Measurements from ENCODE around the gene NOTCH1. TPM values are rescaled to one million over a fixed set of nuclear protein-coding genes. Genes with fewer than 3 reads are reported as not detected.

Gene NOTCH1
- total RNA-seq, 1 experiment from 2014 or later, result 37.2 TPM

- CTCF ChIA-PET, result no interaction called here
Observed at GRCh38 chr9:136539427-136540421, 6.1 kb downstream of the NOTCH1 start.

GRCh38 chr9:136538599-136539426 lies 7.0 kb downstream of the NOTCH1 start:
- ChIA-PET CTCF (no interaction called here), POLR2A (ENCODE audit: low non-redundant PET) (no interaction called here)
- peaks cover 18% of the 10 kb centered on the region for H3K4me1 ChIP-seq (ENCODE audit: insufficient read depth, low read length, poor library complexity, severe bottlenecking)
- TF ChIP-seq EZH2 (IDR thresholded peaks at IDR 0.05; ENCODE audit: borderline replicate concordance, low read depth, low read length, poor library complexity, severe bottlenecking), result no peak
- TF ChIP-seq CTCF (conservative IDR thresholded peaks at IDR 0.05; ENCODE audit: low read depth, low read length), result no peak
- intact Hi-C loops (cut with micrococcal nuclease; ENCODE audit: unreplicated experiment), result no loop called here
- no peak overlapping the region for H3K27ac ChIP-seq (ENCODE audit: low read depth, low read length, poor library complexity, severe bottlenecking)
- BruUV-seq (replicated peaks), result no TSS peak
- no peak overlapping the region for H3K4me3 ChIP-seq (ENCODE audit: low read depth, low read length, poor library complexity, severe bottlenecking)
- no peaks in the 10 kb centered on the region for H3K9me3 ChIP-seq (ENCODE audit: low read depth, low read length, poor library complexity, severe bottlenecking)
- DNase-seq (ENCODE audit: low spot score), result no peak
- no peaks in the 10 kb centered on the region for H3K27me3 ChIP-seq (replicated peaks; ENCODE audit: insufficient read depth, low read depth, low read length, poor library complexity)
- peaks cover 5% of the 10 kb centered on the region for H3K36me3 ChIP-seq (ENCODE audit: insufficient read depth, low read length, poor library complexity, severe bottlenecking)

More at GRCh38 chr9:136539427-136540421, 6.1 kb downstream of the NOTCH1 start:
- Histone ChIP-seq H3K4me1 (ENCODE audit: insufficient read depth, low read length, poor library complexity, severe bottlenecking) (peaks cover 24% of the 10 kb centered on the region), H3K27me3 (replicated peaks; ENCODE audit: insufficient read depth, low read depth, low read length, poor library complexity) (no peaks in the 10 kb centered on the region), H3K9me3 (ENCODE audit: low read depth, low read length, poor library complexity, severe bottlenecking) (no peaks in the 10 kb centered on the region), H3K27ac (ENCODE audit: low read depth, low read length, poor library complexity, severe bottlenecking) (no peak overlapping the region), H3K4me3 (ENCODE audit: low read depth, low read length, poor library complexity, severe bottlenecking) (no peak overlapping the region), H3K36me3 (ENCODE audit: insufficient read depth, low read length, poor library complexity, severe bottlenecking) (no peaks in the 10 kb centered on the region)
- intact Hi-C loops (cut with micrococcal nuclease; ENCODE audit: unreplicated experiment), result loop anchor here (10.0 kb wide), 1 partner anchor 85 kb away; no protein-coding TSS in a partner anchor
- POLR2A ChIA-PET (ENCODE audit: low non-redundant PET), result no interaction called here
- DNase-seq (ENCODE audit: low spot score), result no peak
- no TSS peak for BruUV-seq (replicated peaks)
- no peak for TF ChIP-seq CTCF (conservative IDR thresholded peaks at IDR 0.05; ENCODE audit: low read depth, low read length)

- intact Hi-C loops (cut with micrococcal nuclease; ENCODE audit: unreplicated experiment), result no loop called here
- Histone ChIP-seq H3K9me3 (ENCODE audit: low read depth, low read length, poor library complexity, severe bottlenecking) (no peaks in the 10 kb centered on the region), H3K36me3 (ENCODE audit: insufficient read depth, low read length, poor library complexity, severe bottlenecking) (peaks cover 5% of the 10 kb centered on the region), H3K4me1 (ENCODE audit: insufficient read depth, low read length, poor library complexity, severe bottlenecking) (peaks cover 11% of the 10 kb centered on the region), H3K27ac (ENCODE audit: low read depth, low read length, poor library complexity, severe bottlenecking) (no peak overlapping the region), H3K27me3 (replicated peaks; ENCODE audit: insufficient read depth, low read depth, low read length, poor library complexity) (no peaks in the 10 kb centered on the region), H3K4me3 (ENCODE audit: low read depth, low read length, poor library complexity, severe bottlenecking) (no peak overlapping the region)
- DNase-seq (ENCODE audit: low spot score), result no peak
- CTCF ChIA-PET, result no interaction called here
- POLR2A ChIA-PET (ENCODE audit: low non-redundant PET), result no interaction called here
- no TSS peak for BruUV-seq (replicated peaks)
- TF ChIP-seq CTCF (conservative IDR thresholded peaks at IDR 0.05; ENCODE audit: low read depth, low read length), result no peak
- TF ChIP-seq EZH2 (IDR thresholded peaks at IDR 0.05; ENCODE audit: borderline replicate concordance, low read depth, low read length, poor library complexity, severe bottlenecking), result no peak
Observed at GRCh38 chr9:136537896-136538598, 7.8 kb downstream of the NOTCH1 start.

All from A673 (cell line).